Ramos (cell line): Measurements from ENCODE around the gene AP2A2.
"Not testable (repeated sequence)": the region's sequence is repeated elsewhere in the genome, so short reads cannot be mapped to it uniquely, and the experiment has no call there.

Experiments
- in situ Hi-C: fragments of 300-500 bp; cut with MboI; formaldehyde crosslinking; loops from one replicate; pipeline ENCODE4 v1.14.3; 2022; ENCODE audit warnings: low sequenced_read_pairs; ENCODE audit not compliant: unreplicated experiment

AP2A2 gene

DNA sequence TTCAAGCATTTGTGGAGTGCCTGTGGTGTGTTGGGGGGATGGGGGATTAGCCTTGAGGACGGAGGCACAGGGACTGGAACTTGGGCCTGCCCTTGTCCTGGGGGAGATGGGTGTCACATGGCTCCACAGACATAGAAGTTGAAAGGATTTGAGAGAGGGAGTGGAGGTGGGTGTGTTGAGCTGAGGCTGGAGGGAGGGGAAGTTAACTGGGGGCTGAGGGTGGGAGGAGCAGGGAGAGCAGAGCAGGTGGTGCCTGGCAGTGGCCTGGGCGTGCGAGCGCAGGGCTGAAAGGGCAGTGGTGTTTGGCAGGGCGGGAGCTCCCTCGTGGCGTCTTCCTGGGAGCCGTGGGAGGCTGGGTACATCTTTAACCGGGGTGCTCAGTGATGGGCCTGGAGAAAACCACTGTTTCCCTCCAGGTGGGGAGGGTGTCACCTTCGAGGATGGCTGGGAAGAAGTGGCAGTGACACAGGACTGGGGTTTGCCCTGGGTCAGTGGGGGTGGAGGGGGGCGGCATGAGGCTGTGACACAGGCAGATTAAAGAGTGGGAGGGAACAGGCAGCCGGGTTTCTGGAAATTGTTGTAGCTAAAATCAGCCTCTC lies 45.5 kb downstream of the AP2A2 start:
- in situ Hi-C loops = no loop called here

DNA sequence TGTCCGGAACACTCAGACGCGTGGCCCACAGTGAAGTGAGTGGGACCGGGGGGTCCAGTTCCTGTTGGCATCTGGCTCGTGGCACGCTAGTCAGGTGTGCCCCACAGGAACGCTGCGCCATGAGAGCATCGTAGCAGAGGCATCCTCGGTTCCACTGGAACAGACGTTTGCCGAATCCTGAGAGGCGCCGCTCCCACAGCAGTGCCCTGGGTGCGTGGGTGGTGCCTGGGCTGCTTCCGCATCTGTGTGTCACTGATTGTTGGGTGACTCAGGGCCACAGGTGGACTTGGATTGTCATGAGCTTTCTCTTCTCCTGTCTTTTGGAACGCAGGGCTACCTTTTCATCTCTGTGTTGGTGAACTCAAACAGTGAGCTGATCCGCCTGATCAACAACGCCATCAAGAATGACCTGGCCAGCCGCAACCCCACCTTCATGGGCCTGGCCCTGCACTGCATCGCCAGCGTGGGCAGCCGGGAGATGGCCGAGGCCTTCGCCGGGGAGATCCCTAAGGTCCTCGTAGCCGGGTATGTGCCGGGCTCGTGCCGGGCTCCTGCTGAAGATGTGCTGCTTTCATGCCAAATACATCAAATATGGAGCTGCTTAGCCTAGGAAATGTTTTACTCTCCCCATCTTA lies 46.2 kb downstream of the AP2A2 start:
- in situ Hi-C loops = no loop called here

- in situ Hi-C loops = no loop called here
Measured at GRCh38 chr11:972523-973211, 47.0 kb downstream of the AP2A2 start.

- in situ Hi-C loops = no loop called here
Measured at GRCh38 chr11:973237-973636, 47.6 kb downstream of the AP2A2 start.

DNA sequence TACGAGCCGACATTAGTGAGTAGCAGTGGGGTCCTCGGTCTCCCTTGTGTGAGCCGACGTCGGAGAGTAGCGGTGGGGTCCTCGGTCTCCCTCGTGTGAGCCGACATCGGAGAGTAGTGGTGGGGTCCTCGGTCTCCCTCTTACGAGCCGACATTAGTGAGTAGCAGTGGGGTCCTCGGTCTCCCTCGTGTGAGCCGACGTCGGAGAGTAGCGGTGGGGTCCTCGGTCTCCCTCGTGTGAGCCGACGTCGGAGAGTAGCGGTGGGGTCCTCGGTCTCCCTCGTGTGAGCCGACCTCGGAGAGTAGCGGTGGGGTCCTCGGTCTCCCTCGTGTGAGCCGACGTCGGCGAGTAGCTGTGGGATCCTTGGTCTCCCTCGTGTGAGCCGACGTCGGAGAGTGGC lies 49.7 kb downstream of the AP2A2 start:
- in situ Hi-C loops = not testable (repeated sequence)

- in situ Hi-C loops = no loop called here
Measured at GRCh38 chr11:975827-976226, 50.2 kb downstream of the AP2A2 start.

GRCh38 chr11:976431-977160 lies 50.9 kb downstream of the AP2A2 start:
- in situ Hi-C loops = no loop called here

- in situ Hi-C loops = no loop called here
Measured at GRCh38 chr11:977830-978720, 52.4 kb downstream of the AP2A2 start.

DNA sequence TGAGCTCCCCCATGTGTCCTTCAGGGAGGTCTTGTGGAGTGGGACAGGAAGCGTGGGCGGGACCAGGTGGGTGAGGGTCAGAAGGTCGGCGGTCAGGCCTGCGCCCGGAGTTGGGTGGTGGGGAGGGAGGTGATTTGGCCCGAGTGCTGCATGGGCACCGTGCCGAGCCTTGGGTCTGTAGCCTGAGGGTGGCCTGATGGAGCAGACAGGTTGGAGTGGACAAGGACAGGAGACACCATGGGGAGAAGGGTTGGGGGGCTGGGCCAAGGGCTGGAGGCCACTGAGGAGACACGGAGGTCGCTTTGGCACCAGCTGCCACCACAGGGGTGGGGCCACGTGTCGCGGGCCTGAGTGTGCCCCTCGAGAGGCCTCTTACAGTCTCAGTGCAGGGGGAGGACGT lies 53.1 kb downstream of the AP2A2 start:
- in situ Hi-C loops = no loop called here

GRCh38 chr11:980438-981357 lies 55.0 kb downstream of the AP2A2 start:
- in situ Hi-C loops = no loop called here

GRCh38 chr11:981764-982163 lies 56.1 kb downstream of the AP2A2 start:
- in situ Hi-C loops = no loop called here

DNA sequence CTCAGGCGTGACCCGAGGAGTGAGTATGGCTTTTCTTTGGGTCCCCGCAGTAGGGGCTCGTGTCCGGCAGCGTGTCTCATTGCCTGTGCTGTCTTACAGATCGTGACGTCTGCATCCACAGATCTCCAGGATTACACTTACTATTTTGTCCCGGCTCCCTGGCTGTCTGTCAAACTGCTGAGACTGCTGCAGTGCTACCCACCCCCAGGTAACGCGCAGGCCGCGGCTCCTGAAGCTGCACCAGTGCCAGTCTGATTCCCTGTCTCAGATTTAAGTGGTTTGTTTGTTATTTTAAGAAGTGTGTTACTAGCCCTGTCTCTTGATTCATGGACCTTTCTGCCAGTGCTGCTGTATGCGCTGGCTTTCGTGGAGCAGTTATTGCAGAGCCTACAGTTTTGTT lies 58.9 kb downstream of the AP2A2 start:
- in situ Hi-C loops = no loop called here

DNA sequence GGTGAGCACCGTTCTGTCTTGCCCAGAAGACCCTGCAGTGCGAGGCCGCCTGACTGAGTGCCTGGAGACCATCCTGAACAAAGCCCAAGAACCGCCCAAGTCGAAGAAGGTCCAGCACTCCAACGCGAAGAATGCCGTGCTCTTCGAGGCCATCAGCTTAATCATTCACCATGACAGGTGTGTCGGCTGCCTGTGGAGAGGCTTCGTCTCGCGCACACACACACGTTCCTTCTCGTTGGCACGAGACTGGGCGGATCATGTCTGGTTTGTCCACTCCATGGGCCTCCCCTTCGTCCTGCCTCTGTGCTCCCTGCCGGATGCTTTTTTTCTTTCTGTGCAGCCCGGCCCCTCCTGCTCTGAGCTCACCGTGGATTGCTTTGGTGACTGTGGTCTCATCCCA lies 59.7 kb downstream of the AP2A2 start:
- in situ Hi-C loops = no loop called here

- in situ Hi-C loops = no loop called here
Measured at GRCh38 chr11:985848-986247, 60.2 kb downstream of the AP2A2 start.

- in situ Hi-C loops = no loop called here
Measured at GRCh38 chr11:986270-986951, 60.7 kb downstream of the AP2A2 start.

GRCh38 chr11:986952-987305 lies 61.3 kb downstream of the AP2A2 start:
- in situ Hi-C loops = no loop called here

GRCh38 chr11:987671-988070 lies 62.0 kb downstream of the AP2A2 start:
- in situ Hi-C loops = no loop called here

DNA sequence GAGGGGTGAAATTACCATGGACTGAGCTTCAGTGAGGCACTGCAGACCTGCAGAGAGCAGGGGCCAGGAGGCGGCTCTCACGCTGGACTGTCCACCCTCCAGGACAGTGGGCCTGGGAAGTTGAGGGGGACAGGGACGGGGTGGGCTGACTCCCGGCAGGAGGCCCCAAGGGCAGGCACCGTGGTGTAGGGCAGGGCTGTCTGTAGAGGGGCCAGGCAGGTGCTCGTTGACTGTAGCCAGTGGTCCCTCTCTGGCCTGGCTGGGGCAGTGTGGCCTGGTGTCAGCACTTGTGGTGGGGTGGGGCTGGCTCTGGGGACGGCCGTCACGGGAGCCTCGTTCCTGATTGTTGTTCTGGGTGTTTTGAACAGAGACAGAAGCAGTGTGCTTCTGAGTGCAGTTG lies 64.4 kb downstream of the AP2A2 start:
- in situ Hi-C loops = no loop called here

DNA sequence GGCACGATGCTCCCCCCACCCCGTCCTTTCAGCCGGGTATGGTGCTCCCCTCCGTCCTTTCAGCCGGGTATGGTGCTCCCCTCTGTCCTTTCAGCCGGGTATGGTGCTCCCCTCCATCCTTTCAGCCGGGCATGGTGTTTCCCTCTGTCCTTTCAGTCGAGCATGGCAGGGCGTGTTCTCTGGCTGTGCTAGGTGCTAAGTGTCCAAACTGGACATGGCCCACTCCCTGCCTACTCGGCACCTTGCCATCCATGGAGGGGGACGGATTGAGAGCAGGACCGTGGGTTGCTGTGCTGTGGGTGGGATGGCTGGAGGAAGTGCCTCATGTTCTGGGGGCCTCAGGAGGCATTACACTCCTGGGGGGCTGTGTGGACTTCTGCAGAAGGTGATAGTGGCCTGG lies 65.4 kb downstream of the AP2A2 start:
- in situ Hi-C loops = no loop called here
